ENCODE results near the gene NRDE2.
"Not testable (repeated sequence)": the region's sequence is repeated elsewhere in the genome, so short reads cannot be mapped to it uniquely, and the experiment has no call there.

The NRDE2 gene

GRCh38 chr14:90341784-90342183 is 10.0 kb upstream of the NRDE2 start:
- no peak for DNase-seq (ENCODE audit: low read depth)

- DNase-seq (ENCODE audit: low read depth), result not testable (repeated sequence)
Observed at GRCh38 chr14:90341232-90341631, 9.5 kb upstream of the NRDE2 start.

DNA sequence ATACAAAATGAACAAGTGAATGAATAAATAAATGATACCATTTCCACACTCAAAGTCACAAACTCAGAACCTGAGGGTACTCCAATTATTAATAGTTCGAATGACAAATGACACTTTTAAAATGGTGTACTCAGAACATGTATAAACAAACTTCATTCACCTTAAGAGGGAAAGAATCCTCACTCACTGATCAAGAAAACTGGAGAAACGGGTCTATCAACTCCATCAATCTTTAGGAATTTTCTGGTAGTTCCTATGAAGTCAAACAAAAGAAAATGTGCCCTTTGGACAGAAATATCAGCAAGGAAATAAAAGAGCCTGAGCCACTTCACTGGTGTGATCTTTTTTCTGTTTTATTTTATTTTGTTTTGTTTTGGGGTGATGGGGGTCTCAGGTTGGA is 5.2 kb upstream of the NRDE2 start:
- DNase-seq (ENCODE audit: low read depth), result no peak

DNA sequence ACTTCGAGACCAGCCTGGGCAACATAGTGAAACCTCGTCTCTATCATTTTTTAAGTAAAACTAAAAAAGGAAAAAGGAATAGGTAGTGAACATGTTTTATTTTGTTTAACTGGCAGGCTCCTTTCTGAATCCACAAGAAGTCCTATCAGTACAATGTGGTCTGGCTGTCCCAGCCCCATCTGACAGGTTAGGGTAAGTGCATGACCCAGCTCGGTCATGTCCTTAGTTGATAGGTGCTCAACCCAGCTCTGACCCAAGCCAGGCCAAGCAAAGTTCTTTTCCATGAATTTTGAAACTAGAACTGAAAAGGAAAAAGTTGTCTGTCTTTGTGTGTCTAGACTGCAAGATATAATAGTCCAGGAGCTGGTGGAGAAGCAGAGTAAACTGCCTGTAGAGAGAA is 4.7 kb upstream of the NRDE2 start:
- DNase-seq (ENCODE audit: low read depth), result no peak

DNA sequence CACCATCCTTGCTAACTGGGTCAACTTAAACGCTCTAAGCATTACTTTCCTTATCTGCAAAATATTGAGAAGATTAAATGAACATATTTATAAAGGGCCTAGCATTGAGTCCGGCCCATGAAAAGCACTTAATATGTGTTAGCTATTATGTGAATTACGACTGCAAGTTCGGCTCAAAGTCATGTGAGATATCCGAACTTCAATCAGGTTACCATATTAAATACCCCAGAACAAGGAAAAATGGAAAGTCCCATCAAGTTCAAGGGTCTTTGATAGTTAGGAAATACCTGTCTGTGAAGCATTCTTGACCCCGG is 487 bp upstream of the NRDE2 start:
- DNase-seq (ENCODE audit: low read depth), result no peak

DNA sequence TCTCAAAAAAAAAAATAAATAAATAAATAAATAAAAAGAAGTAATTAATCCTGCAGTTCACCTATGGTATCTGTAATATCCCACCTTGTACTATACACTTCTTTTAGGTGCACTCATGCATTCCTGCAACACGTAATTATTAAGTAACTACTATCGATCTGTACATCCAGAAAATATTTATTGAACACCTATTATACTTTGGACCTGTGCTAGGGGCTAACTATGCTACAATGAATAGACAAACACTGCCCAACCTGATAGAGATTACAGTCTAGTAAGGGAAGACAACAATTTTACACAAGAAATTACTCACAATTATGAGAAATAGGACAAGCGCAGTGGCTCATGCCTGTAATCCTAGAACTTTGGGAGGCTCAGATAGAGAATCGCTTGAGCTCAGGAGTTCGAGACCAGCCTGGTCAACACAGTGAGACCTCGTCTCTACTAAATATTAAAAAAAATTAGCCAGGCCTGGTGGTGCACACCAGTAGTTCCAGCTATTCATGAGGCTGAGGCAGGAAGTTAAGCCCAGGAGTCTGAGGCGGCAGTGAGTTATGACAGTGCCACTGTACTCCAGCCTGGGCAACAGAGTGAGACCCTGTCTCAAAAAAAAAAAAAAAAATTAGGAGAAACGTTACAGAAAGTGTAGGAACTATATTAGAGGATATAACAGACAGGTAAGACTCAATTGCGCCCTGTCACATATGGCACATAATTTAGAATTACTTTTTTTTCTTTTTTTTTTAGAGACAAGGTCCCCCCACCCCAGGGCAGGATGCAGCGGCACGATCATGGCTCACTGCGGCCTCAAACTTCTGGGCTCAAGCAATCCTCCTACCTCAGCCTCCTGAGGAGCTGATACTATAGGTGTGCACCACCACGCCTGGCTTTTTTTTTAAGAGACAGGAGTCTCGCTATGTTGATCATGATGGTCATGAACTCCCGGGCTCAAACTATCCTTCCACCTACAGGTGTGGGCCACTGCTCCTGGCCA is 1.2 kb downstream of the NRDE2 start:
- DNase-seq (ENCODE audit: low read depth), result no peak

- DNase-seq (ENCODE audit: low read depth), result no peak
Observed at GRCh38 chr14:90321891-90322290, 9.8 kb downstream of the NRDE2 start.

DNA sequence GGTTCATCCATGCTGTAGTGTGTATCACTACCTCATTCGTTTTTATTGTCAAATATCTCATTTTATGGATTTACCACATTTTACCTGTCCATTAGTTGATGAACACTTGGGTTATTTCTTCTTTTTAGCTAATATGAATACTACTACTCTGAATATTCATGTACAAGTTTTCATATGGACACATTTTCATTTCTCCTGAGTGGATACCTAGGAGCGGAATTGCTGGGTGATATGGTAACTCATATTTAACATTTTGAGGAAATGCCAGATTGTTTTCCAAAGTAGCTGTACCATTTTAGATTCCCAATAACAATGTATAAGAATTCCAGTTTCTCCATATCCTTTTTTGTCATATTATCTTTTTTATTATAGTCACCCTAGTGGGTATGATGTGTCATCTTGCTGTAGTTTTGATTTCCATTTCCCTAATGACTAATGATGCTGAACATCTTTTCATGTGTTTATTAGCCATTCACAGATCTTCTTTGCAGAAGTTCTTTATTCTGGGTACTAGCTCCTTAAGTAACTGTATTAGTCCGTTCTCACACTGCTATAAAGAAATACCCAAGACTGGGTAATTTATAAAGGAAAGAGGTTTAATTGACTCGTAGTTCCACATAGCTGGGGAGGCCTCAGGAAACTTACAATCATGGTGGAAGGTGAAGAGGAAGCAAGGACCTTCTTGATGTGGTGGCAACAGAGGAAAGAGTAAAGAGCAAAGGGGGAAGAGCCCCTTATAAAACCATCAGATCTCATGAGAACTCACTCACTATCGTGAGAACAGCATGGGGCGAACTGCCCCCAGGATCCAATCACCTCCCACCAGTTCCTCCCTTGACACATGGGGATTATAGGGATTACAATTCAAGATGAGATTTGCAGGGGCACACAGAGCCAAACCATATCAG is 11.9 kb downstream of the NRDE2 start:
- DNase-seq (ENCODE audit: low read depth), result no peak

GRCh38 chr14:90319173-90319572 is 12.6 kb downstream of the NRDE2 start:
- DNase-seq (ENCODE audit: low read depth), result no peak

GRCh38 chr14:90318016-90318415 is 13.7 kb downstream of the NRDE2 start:
- no peak for DNase-seq (ENCODE audit: low read depth)

DNA sequence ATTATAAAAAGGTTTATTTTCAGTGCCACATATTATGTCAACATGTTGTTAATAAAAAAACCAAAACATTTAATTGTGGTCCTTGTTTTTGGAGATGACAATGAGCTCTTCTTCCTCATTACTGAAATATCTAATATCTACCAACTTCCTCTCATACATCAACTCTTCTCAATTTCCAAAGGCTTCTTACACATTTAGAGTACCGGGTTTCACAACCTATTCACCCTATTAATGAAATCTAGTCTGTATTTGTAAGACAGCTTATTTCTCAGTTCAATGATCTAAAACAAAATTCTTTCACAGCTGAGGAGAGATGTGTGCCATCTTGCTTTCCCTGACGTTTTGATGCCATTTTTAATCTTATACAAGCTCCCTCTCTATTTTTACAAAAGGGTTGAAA is 14.5 kb downstream of the NRDE2 start:
- DNase-seq (ENCODE audit: low read depth), result no peak

GRCh38 chr14:90308561-90308960 is 23.2 kb downstream of the NRDE2 start:
- DNase-seq (ENCODE audit: low read depth), result no peak

DNA sequence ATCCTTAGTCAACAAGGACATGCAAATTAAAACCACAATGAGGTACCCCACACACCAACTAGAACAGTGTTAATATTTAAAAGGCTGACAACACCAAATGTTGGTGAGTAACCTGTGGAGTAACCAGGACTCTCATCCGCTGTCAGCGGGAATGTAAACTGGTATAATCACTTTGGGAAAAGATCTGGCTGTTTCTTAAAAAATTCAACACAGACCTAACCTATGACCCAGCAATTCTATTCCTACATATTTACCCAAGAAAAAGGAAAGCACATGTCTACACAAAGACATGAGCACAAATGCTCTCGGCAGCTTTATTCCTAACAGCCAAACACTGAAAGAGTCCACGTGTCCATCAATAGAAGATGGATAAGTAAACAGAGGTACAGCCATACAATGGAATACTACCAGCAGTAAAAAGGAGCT is 26.6 kb downstream of the NRDE2 start:
- no peak for DNase-seq (ENCODE audit: low read depth)

DNA sequence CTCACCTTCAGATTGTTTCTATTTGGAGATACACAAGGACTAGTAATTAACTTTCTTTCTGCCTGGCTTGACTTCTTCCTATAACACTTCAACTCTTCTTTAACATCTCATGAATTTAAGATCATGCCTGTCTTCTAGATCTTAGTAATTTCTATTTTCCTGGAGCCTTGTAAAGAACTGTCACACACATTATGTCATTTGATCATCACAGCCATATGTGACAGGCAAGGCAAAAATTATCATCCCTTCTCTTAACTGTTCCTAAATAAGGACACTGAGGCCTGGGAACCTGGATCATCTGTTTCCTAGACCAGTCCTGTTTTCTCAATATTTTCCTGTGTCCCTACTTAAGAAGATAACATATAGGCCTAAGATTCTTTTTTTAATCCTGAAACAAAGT is 27.2 kb downstream of the NRDE2 start:
- no peak for DNase-seq (ENCODE audit: low read depth)

DNA sequence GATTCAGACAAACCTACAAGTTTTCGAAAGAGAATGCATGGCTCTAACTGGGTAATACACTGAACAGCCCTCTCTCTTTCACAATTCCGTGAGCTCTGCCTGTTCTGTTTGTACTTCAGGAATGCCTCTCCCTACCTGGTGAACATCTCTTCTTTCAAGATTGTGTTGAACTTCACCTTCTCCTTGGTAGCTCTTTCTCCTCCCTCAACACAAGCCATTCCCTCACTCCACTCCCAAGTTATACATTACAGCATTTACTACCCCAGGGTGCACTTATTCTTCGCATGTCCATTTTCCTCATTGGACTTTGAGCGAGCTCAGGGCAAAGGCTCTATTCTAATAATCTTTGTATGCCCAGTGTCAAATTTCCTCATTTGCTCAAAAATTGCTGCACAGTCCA is 28.3 kb downstream of the NRDE2 start:
- no peak for DNase-seq (ENCODE audit: low read depth)

DNA sequence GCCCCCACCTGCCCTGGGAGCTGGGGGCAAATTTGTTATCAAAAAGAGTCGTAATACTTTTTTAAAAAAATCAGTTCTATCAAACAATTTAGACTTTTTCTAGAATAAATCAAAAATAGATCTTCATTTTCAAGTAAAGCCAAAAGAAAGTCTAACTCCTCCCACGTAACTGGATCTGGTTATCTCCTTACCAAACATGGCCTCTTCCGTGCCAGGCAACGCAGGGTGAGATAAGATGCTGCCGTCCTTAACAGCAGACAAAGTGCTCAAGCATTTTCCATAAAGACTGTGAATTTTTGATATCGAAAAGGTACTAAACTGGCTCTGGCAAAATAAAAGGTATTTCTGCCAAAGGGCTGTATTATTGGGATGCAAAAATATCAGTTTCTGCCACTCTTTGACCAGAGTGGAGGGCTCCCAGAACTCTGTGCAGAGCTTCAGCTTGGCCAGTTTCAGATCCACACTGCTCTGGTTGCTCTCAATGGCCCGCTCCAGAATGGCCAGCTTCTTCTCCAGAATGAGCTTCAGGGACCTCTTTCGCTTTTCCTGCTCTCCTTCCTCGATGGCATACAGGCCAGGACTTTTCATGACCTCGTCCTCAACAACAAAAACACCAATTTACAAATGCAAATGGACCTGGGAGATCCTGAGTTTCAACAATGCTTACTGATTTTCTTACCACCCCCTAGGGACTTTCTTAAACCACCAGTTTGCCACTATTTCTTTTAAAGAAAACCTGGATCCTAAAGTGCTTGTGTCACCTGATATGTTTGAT is 29.0 kb downstream of the NRDE2 start:
- DNase-seq (ENCODE audit: low read depth), result no peak

DNA sequence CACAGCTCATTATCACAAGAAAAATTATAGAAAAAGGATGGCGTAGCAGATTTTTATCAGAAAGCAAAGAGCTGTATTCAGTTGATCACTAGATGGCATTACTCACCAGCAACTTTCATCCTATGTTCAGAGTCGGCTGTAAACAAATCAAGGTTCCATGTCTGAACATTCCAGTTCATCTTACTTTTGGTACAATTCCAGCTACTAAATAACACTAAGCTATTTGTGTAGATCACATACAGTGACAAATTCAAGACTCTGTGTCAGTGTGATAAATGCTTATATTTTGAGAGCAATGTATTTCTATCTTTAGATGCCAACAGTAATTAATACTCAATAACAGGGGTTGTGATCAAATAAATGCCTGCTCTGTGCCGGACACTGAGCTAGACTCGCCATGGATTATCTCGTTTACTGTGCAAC is 30.1 kb downstream of the NRDE2 start:
- no peak for DNase-seq (ENCODE audit: low read depth)

DNA sequence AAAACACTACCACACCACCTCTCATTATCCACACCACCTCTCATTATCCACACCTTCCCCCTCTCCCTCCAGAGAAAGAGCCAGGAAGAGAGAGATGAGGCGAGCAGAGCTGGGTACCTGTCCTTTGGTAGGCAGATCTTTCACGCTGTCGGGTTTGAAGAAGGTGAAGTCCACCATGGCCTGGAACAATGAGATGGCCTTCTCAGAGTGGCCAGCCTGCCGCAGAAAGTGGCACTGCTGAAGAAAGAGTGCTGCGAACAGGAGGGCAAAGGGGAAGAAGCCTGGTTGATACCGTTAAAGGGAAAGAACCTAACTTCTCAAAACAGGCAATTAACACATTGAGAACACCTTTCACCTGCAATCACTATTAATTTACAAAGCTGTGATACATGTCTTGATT is 30.6 kb downstream of the NRDE2 start:
- DNase-seq (ENCODE audit: low read depth), result no peak

GRCh38 chr14:90300611-90301047 is 31.1 kb downstream of the NRDE2 start:
- no peak for DNase-seq (ENCODE audit: low read depth)

DNA sequence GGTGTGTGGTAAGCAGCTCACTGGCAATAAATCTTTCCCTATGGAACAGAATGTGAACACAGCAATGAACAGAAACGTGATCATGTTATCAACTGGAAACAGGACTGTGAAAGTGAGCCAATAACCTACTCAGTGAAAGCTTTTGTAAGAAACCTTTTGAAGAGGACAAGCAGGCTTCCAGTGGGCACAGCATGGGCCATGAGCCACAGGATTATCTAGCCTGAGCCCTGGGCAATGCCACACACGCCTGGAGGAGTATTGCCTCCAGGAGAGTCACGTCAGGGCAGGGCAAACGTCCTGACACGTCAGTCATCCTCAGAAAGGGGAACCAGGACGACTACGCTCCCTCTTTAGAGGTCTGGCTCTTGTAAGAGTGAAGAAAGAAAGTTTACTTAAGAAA is 32.3 kb downstream of the NRDE2 start:
- DNase-seq (ENCODE audit: low read depth), result no peak

DNA sequence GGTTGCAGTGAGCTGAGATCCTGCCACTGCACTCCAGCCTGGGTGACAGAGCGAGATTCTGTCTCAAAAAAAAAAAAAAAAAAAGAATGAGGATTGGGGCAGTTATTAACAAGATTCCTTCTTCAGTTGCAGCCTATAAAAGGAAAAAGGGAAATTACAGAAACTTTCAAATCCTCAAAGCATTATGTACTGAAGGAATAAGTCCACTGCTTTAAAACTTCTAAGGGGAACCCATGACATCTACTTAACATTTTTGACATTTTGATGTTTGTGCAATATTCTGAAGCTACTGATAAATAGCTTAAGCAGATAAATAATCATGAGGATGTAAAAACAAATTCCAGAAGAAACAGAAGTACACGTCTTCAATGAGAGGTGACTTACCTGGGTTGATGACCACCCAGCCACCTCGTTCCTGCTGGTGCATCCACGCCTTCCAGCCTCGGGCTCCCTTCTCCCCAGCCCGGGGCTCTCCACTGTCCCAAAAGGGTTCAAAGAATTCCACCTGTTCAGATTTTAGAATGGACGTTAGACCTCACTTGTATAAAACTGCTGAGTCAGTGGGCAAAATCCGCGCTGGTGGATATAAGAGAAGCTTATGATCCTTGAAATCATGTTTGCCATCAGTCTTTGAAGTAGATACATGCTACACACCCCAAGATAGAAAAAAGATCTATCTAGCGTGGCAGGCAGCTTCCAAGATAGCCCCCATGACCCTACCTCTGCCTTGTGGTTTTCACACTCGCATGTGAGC is 33.7 kb downstream of the NRDE2 start:
- DNase-seq (ENCODE audit: low read depth), result no peak

Data from activated T-cell treated with anti-CD3 and anti-CD28 coated beads for 48 hours (primary cell).